GM12878 (cell line): ENCODE data around the gene ADAMTS3. TPM values are rescaled to one million over a fixed set of nuclear protein-coding genes. Genes with fewer than 3 reads are reported as not detected.

Experiments
- ATAC-seq: fragments of 200-7000 bp; cut with Tn5 transposase; 3 replicates; pipeline ENCODE4 v1.9.1; 2020; ENCODE audit warnings: mild to moderate bottlenecking, moderate library complexity
- BruUV-seq: library from RNA; stranded (reverse); fragments of 400-500 nt; replicated peaks from 2 replicates; lab custom pipeline; 2021; lab: Mats Ljungman, UMichigan
- CTCF ChIA-PET: fragments of 300-600 bp; sonication (Branson Sonifier 250); formaldehyde crosslinking; extraction: SDS; loops from one replicate; lab custom pipeline; 2021; ENCODE audit warnings: inconsistent platforms; lab: Yijun Ruan, JAX
- POLR2A ChIA-PET: fragments of 350-600 bp; formaldehyde crosslinking; extraction: SDS; loops from one replicate; lab custom pipeline; 2021; ENCODE audit warnings: inconsistent platforms; lab: Charles Lee
- RAD21 ChIA-PET: fragments of 300-600 bp; sonication (Branson Sonifier 250); formaldehyde crosslinking; loops from one replicate; lab custom pipeline; 2023; ENCODE audit warnings: antibody characterized with exemption; ENCODE audit not compliant: unreplicated experiment; lab: Charles Lee
- SMC1A ChIA-PET: fragments of 300-600 bp; sonication (Branson Sonifier 250); formaldehyde crosslinking; loops from one replicate; lab custom pipeline; 2023; ENCODE audit not compliant: unreplicated experiment, uncharacterized antibody; lab: Charles Lee
- DNase-seq: peaks from one replicate; pipeline ENCODE4 v3.0.0-alpha.2; 2011; ENCODE audit warnings: low read depth, low spot score
- FAIRE-seq: peaks from 3 replicates; lab custom pipeline; 2011; peaks lifted over from hg19 to GRCh38; lab: Jason Lieb, UNC
- H2AFZ ChIP-seq: 2 replicates; pipeline ENCODE4 v1.6.0; 2011; ENCODE audit warnings: low read depth, low read length, control low read depth; ENCODE audit not compliant: control insufficient read depth
- H3K27ac ChIP-seq: 2 replicates; pipeline ENCODE4 v1.5.1; 2011; ENCODE audit warnings: control low read depth; ENCODE audit not compliant: control insufficient read depth, insufficient read depth
- H3K27me3 ChIP-seq, 2 experiments: replicated peaks in 1 of 2; 2 replicates each; pipeline versions ENCODE4 v1.6.0 to v1.6.1; 2011; ENCODE audit warnings: low read length in 1 of 2; ENCODE audit not compliant: control insufficient read depth in 2 of 2, insufficient read depth in 2 of 2
- H3K36me3 ChIP-seq, 2 experiments: 2 replicates each; pipeline ENCODE4 v1.5.1; 2011; ENCODE audit warnings: low read length in 1 of 2; ENCODE audit not compliant: control insufficient read depth in 2 of 2, insufficient read depth in 2 of 2
- H3K4me1 ChIP-seq: 2 replicates; pipeline ENCODE4 v1.6.1; 2011; ENCODE audit warnings: mild to moderate bottlenecking, low read length, moderate library complexity, mixed read lengths; ENCODE audit not compliant: control insufficient read depth, insufficient read depth
- H3K4me2 ChIP-seq: 2 replicates; pipeline ENCODE4 v1.6.0; 2011; ENCODE audit warnings: control low read depth; ENCODE audit not compliant: control insufficient read depth, insufficient read depth
- H3K4me3 ChIP-seq: fragments of 200-600 bp; sonication (generic); 2 replicates; pipeline ENCODE4 v1.5.1; 2016
- H3K79me2 ChIP-seq: 2 replicates; pipeline ENCODE4 v1.6.0; 2011; ENCODE audit warnings: low read length; ENCODE audit not compliant: control insufficient read depth, insufficient read depth
- H3K9ac ChIP-seq: 2 replicates; pipeline ENCODE4 v1.8.0; 2011; ENCODE audit warnings: low read length, control low read depth, mixed read lengths; ENCODE audit not compliant: control insufficient read depth, insufficient read depth
- H3K9me3 ChIP-seq: replicated peaks from 3 replicates; pipeline ENCODE4 v1.5.1; 2011; ENCODE audit warnings: mild to moderate bottlenecking, low read length; ENCODE audit not compliant: control insufficient read depth, insufficient read depth
- H4K20me1 ChIP-seq: 2 replicates; pipeline ENCODE4 v1.6.0; 2011; ENCODE audit not compliant: control insufficient read depth, insufficient read depth
- CBFB ChIP-seq: IDR thresholded peaks from 2 replicates; pipeline ENCODE4 v1.6.1; 2016; ENCODE audit warnings: antibody characterized with exemption, low read depth
- PKNOX1 ChIP-seq: fragments of 450-650 bp; IDR thresholded peaks from 2 replicates; pipeline ENCODE4 v1.6.1; 2016; ENCODE audit warnings: mild to moderate bottlenecking
- RAD21 ChIP-seq: IDR thresholded peaks from 2 replicates; pipeline ENCODE4 v1.6.1; 2011; ENCODE audit warnings: mild to moderate bottlenecking, low read depth, low read length, moderate library complexity; ENCODE audit not compliant: insufficient read depth
- RAD51 ChIP-seq: fragments of 450-650 bp; IDR thresholded peaks from 2 replicates; pipeline ENCODE4 v1.6.1; 2016; ENCODE audit warnings: moderate library complexity, mild to moderate bottlenecking, inconsistent platforms
- RCOR1 ChIP-seq: conservative IDR thresholded peaks from 2 replicates; pipeline ENCODE4 v1.6.1; 2012; ENCODE audit warnings: low read depth, low read length, improper control_type of control experiment
- REST ChIP-seq: IDR thresholded peaks from 2 replicates; pipeline ENCODE4 v1.6.1; 2012; ENCODE audit warnings: mild to moderate bottlenecking, low read depth, low read length
- SREBF2 ChIP-seq: IDR thresholded peaks from 2 replicates; pipeline ENCODE4 v1.6.1; 2012; ENCODE audit warnings: mild to moderate bottlenecking, low read length
- YBX1 ChIP-seq: fragments of 450-650 bp; IDR thresholded peaks from 2 replicates; pipeline ENCODE4 v1.6.1; 2016; ENCODE audit warnings: antibody characterized with exemption
- WGBS: methylation state at CpG from one replicate; pipeline ENCODE4 v1.1.6; 2016; ENCODE audit warnings: low lambda C conversion rate; ENCODE audit not compliant: insufficient replicate concordance, insufficient coverage; ENCODE audit errors: missing lambda C conversion rate; 5-methylcytosine and 5-hydroxymethylcytosine counted together
- in situ Hi-C: fragments of 300-500 bp; cut with MboI; formaldehyde crosslinking; loops from 9 replicates; pipeline ENCODE4 v1.14.3; 2018; ENCODE audit warnings: mixed read lengths
- intact Hi-C: fragments of 100-400 bp; cut with micrococcal nuclease; formaldehyde crosslinking; loops from one replicate; pipeline ENCODE4 v1.14.2; 2022; ENCODE audit not compliant: unreplicated experiment
- polyA plus RNA-seq, 11 experiments: library from polyadenylated mRNA; depleted of rRNA in 4 of 11; unstranded in 6 of 11; stranded (reverse) in 5 of 11; fragments of >200 nt; fragmentation: Nextera tagmentation in 4 of 11; fragmentation: Illumina TruSeq in 1 of 11; extraction: Ambion mirVana in 4 of 11; extraction: Trizol in 1 of 11; gene quantifications; 1 replicate in 1 of 11; 2 replicates in 10 of 11; pipeline versions ENCODE4 v1.2.1 to v1.2.3, GENCODE V29; 2011 to 2016; ENCODE audit warnings: inconsistent platforms in 2 of 11, missing spikeins in 2 of 11, low read depth in 1 of 11
- total RNA-seq, 4 experiments: library from RNA; depleted of rRNA in 3 of 4; stranded (reverse); fragments of >200 nt in 3 of 4; fragmentation: Illumina TruSeq in 1 of 4; extraction: Trizol in 1 of 4; gene quantifications; 2 replicates each; pipeline versions ENCODE4 v1.2.1 to v1.2.3, GENCODE V29; 2013 to 2021

The ADAMTS3 gene
- total and polyA plus RNA-seq, 10 of the 15 experiments (the other 5 are each of a cell fraction or from before 2014, with no cell fraction given): under 0.01 to 0.07 (median 0.02) TPM; not detected in 6

- FAIRE-seq: no peak
- CTCF ChIA-PET: no interaction called here
These were observed 32.6 kb downstream of the ADAMTS3 start for GRCh38 chr4:72536443-72536842.

More at GRCh38 chr4:72536443-72536842, 32.6 kb downstream of the ADAMTS3 start:
- no peak for ATAC-seq
- no peaks in the 10 kb centered on the region for H4K20me1 ChIP-seq
- POLR2A ChIA-PET: no interaction called here
- H3K9me3 ChIP-seq: no peaks in the 10 kb centered on the region
- no peak for DNase-seq
- H3K79me2 ChIP-seq: no peaks in the 10 kb centered on the region
- SMC1A ChIA-PET: interaction anchor here (1.7 kb wide), 1 partner anchor 12 kb away, joined by 4 read pairs; no protein-coding TSS in a partner anchor
- H3K4me1 ChIP-seq: no peaks in the 10 kb centered on the region
- no TSS peak for BruUV-seq
- no peak overlapping the region for H2AFZ ChIP-seq
- H3K36me3 ChIP-seq: no peaks in the 10 kb centered on the region
- no peaks in the 10 kb centered on the region for H3K27me3 ChIP-seq
- no peak overlapping the region for H3K4me2 ChIP-seq
- intact Hi-C loops (no loop called here), in situ Hi-C loops (no loop called here)
- no peak overlapping the region for H3K27ac ChIP-seq
- no peak for TF ChIP-seq RCOR1
- no peak for TF ChIP-seq SREBF2
- TF ChIP-seq RAD21: no peak
- TF ChIP-seq RAD51: no peak
- no peak for TF ChIP-seq PKNOX1
- no peak for TF ChIP-seq YBX1
- no peak for TF ChIP-seq REST
- TF ChIP-seq CBFB: no peak
- H3K9ac ChIP-seq: no peak overlapping the region
- WGBS: 11% methylated on average over 1 of the region's 1 CpG
- RAD21 ChIA-PET: no interaction called here
- H3K4me3 ChIP-seq: no peak overlapping the region
